HepG2 (cell line): ENCODE data around the gene CAMKK1. TPM values are rescaled to one million over a fixed set of nuclear protein-coding genes. Genes with fewer than 3 reads are reported as not detected.

Experiments
- ATF3 ChIP-seq: sonication (generic); formaldehyde crosslinking; IDR thresholded peaks from 2 replicates; pipeline ENCODE4 v1.4.0; 2020; ENCODE audit warnings: missing genetic modification reagents
- CBX2 ChIP-seq, 2 experiments: fragments of 200-600 bp in 1 of 2; sonication (generic); formaldehyde crosslinking in 1 of 2; IDR thresholded peaks; 2 replicates each; pipeline versions ENCODE4 v1.7.0 to v1.8.1; 2018 to 2022; ENCODE audit warnings: low read depth in 2 of 2, low read length in 1 of 2, mild to moderate bottlenecking in 1 of 2, missing genetic modification reagents in 1 of 2
- CC2D1A ChIP-seq: sonication (generic); formaldehyde crosslinking; IDR thresholded peaks from 2 replicates; pipeline ENCODE4 v1.8.1; 2023; ENCODE audit warnings: mild to moderate bottlenecking, missing genetic modification reagents
- HMGXB3 ChIP-seq: sonication (generic); formaldehyde crosslinking; IDR thresholded peaks from 2 replicates; pipeline ENCODE4 v1.4.0; 2020; ENCODE audit warnings: missing genetic modification reagents, borderline replicate concordance
- RFX5 ChIP-seq: IDR thresholded peaks from 2 replicates; pipeline ENCODE4 v1.6.1; 2011; ENCODE audit warnings: low read depth, low read length, improper control_type of control experiment
- TFAP4 ChIP-seq: sonication (generic); IDR thresholded peaks from 2 replicates; pipeline ENCODE4 v1.6.1; 2016; ENCODE audit warnings: low read depth, borderline replicate concordance
- TRIM24 ChIP-seq: sonication (generic); formaldehyde crosslinking; IDR thresholded peaks from 2 replicates; pipeline ENCODE4 v1.8.0; 2022; ENCODE audit warnings: mild to moderate bottlenecking, missing genetic modification reagents
- ZNF543 ChIP-seq: sonication (generic); formaldehyde crosslinking; IDR thresholded peaks from 2 replicates; pipeline ENCODE4 v1.4.0; 2020; ENCODE audit warnings: mild to moderate bottlenecking, missing genetic modification reagents
- polyA plus RNA-seq, 8 experiments: library from polyadenylated mRNA; depleted of rRNA in 3 of 8; stranded (reverse) in 7 of 8; unstranded in 1 of 8; fragments of >200 nt; fragmentation: Illumina TruSeq in 4 of 8; extraction: Trizol in 4 of 8; gene quantifications; 2 replicates each; pipeline versions ENCODE4 v1.2.1 to v1.2.3, GENCODE V29; 2011 to 2016; ENCODE audit warnings: low read depth in 4 of 8, missing spikeins in 1 of 8, mixed read lengths in 1 of 8; ENCODE audit not compliant: insufficient read depth in 1 of 8
- total RNA-seq, 5 experiments: library from RNA; depleted of rRNA; stranded (reverse); fragments of >200 nt; fragmentation: Illumina TruSeq; extraction: Trizol; gene quantifications; 2 replicates each; pipeline ENCODE4 v1.2.3, GENCODE V29; 2016; ENCODE audit warnings: low read depth in 1 of 5

CAMKK1 gene
- total and polyA plus RNA-seq, 2 of the 13 experiments (the other 11 are each of a cell fraction or from before 2014, with no cell fraction given) = 1.5 to 1.6 TPM

GRCh38 chr17:3826191-3826590 lies 66.7 kb downstream of the CAMKK1 start (continued):
- no peak for TF ChIP-seq TFAP4
- TF ChIP-seq HMGXB3 (CRISPR knock-in tag) = no peak
- TF ChIP-seq CC2D1A (CRISPR knock-in tag) = no peak
- TF ChIP-seq CBX2 (IDR thresholded peaks at IDR 0.05; ENCODE audit: low read depth, low read length) = no peak
- no peak for TF ChIP-seq CBX2 (CRISPR knock-in tag; IDR thresholded peaks at IDR 0.05; ENCODE audit: low read depth)
- no peak for TF ChIP-seq ZNF543 (CRISPR knock-in tag)
- TF ChIP-seq TRIM24 (CRISPR knock-in tag) = no peak
- no peak for TF ChIP-seq ATF3 (CRISPR knock-in tag)
- no peak for TF ChIP-seq RFX5
